Measurements from ENCODE around the gene DNAAF5.

Gene DNAAF5

GRCh38 chr7:833601-834258 is 107.2 kb downstream of the DNAAF5 start:
- no peak for DNase-seq (ENCODE audit: low read depth in 2 of 2)

DNA sequence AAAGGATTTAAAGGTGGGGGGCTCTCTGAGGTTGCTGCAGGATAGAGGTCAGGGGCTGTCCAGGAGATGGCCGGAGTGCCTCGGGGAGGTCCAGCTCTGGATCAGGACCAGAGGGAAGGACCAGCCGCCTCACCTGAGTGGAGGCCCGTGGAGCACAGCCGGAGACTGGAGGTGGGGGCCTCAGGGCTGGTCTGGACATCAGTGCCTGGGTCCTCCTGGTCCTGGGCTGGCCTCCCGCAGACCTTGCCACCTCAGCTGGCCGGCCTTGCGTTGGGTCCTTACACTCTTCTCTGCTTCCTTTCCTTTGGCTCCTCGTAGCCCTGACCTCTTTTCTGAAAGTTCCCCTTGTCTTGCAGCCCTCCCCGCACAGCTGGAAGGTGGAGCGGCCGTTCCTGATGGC is 107.8 kb downstream of the DNAAF5 start:
- DNase-seq (ENCODE audit: low read depth in 2 of 2): no peak

GRCh38 chr7:835021-835420 is 108.5 kb downstream of the DNAAF5 start:
- no peak for DNase-seq (ENCODE audit: low read depth in 2 of 2)

- no peak for DNase-seq (ENCODE audit: low read depth in 2 of 2)
Observed at GRCh38 chr7:835485-836401, 109.2 kb downstream of the DNAAF5 start.

Measured in stimulated activated CD4-positive, alpha-beta T cell treated with anti-CD3 and anti-CD28 coated beads, Interleukin-15, amount 100 ng/mL, for 48 hours (primary cell).